Spleen (tissue), 7 donors: ENCODE data around the gene TPRG1.

ENCODE experiments used
- POLR2A ChIP-seq, 3 donors: fragments of 450-650 bp; IDR thresholded peaks; one replicate each; pipeline ENCODE4 v1.5.1; 2017; ENCODE audit warnings: antibody characterized with exemption in 3 of 3, mild to moderate bottlenecking in 1 of 3
- TF ChIP-seq, protein P1 (sequence below), 11 experiments: fragments of 200-600 bp in 7 of 11; fragments of 450-650 bp in 4 of 11; sonication (generic) in 4 of 11; IDR thresholded peaks in 8 of 11; conservative IDR thresholded peaks in 3 of 11; 1 replicate in 7 of 11; 2 replicates in 4 of 11; pipeline versions ENCODE4 v1.4.0 to v1.8.0; 2016 to 2021; ENCODE audit warnings: antibody characterized with exemption in 11 of 11, inconsistent platforms in 4 of 11, mild to moderate bottlenecking in 1 of 11
- donor health status: DM: no; HTN: no; CAD: no; lungs with moderate emphysema.
- donor health status: DM: no; HTN: no; CAD: no.
- donor health status: DM: no; HTN: no; CAD: no.

DNA sequence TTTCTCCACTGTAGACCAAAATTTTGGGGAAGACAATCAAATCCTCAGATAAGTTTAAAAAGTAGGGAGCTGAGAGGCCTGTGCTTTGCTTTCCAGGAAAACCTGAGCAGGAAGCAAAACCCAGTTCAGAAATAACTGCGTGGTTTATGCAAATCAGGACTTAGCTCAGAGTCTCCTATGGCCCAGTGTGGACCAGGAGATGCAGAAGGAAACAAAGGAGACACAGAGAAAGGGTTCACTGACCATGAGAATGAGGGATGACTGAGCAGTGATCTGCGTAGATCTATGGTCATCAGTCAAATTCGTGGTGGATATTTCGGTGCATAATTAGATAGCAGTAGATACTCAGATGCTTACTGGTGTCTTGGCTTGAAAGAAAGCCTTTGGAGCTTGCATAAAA lies 196.6 kb downstream of the TPRG1 start:
- TF ChIP-seq, protein P1, sequence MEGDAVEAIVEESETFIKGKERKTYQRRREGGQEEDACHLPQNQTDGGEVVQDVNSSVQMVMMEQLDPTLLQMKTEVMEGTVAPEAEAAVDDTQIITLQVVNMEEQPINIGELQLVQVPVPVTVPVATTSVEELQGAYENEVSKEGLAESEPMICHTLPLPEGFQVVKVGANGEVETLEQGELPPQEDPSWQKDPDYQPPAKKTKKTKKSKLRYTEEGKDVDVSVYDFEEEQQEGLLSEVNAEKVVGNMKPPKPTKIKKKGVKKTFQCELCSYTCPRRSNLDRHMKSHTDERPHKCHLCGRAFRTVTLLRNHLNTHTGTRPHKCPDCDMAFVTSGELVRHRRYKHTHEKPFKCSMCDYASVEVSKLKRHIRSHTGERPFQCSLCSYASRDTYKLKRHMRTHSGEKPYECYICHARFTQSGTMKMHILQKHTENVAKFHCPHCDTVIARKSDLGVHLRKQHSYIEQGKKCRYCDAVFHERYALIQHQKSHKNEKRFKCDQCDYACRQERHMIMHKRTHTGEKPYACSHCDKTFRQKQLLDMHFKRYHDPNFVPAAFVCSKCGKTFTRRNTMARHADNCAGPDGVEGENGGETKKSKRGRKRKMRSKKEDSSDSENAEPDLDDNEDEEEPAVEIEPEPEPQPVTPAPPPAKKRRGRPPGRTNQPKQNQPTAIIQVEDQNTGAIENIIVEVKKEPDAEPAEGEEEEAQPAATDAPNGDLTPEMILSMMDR (IDR thresholded peaks at IDR 0.05 in 8 of 11, conservative IDR thresholded peaks at IDR 0.05 in 3 of 11) = no peak
- TF ChIP-seq POLR2A (IDR thresholded peaks at IDR 0.05) = no peak
